GM03348 (cell line): ENCODE results near the gene CALU.
A peak's percentile ranks its signal among the peaks of the same experiment; 100 is the strongest.

ENCODE experiments used
- DNase-seq: peaks from one replicate; pipeline ENCODE4 v3.0.0; 2012; ENCODE audit warnings: low spot score

CALU gene

DNA sequence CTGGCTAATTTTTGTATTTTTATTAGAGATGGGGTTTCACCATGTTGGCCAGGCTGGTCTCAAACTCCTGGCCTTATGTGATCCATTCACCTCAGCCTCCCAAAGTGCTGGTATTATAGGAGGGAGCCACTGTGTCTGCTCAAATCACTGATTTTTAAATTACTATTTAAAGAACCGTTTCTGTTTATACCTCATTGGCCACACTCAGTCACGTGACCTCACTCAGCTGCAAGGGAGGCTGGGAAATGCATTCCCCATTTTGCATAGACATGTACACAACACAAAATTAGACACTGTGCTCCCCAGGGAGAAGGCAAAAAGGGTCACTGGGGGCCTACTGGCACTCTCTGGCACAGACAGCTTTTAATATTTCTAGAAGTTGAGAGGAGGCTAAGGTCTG lies 13.6 kb upstream of the CALU start:
- DNase-seq = no peak

DNA sequence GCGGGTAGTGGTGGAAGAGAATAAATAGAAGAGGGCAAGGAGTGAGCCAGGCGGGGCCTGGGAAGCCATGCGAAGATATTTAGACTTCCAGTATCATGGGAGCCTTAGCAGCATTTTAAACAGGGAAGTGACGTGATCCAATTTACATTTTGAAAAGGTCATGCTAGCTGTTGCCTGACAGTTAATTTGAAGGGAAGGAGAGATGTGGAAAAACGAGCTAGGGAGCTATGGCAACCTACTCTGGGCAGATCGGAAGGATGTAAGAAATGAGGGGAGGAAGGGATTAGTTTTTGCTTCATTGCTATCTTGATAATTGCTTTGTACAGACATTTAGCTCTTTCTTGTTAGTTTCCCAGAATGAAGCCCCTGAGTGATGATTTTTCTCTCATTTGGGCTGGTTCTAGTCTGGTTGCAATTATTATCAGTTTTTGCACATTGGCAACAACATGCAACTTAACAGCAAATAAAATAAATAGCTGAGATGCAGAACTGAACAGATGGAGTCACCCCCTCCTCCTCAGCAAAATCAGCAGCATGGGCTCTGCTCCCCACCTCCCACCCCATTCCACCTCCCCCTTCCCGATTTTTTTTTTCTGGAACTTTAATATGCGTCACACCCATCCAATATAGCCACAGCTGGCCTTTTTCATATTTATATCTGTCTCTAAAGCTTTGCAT lies 13.0 kb upstream of the CALU start:
- no peak for DNase-seq

DNA sequence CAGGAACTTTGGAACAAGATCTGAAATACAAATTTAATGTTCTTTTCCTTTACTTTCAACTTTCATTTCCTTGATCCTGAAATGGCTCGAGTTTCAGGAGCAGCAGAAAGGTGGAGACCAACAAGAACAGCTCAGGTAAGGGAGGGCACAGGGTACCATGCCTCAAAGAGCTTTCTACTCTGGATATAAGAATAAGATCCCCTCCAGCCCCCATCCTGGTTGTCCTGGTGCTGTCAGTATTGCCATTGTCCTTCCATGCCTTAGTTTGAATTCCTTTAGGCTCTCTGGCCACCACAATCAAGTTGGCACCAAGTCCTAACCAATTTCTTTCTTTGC lies 12.5 kb upstream of the CALU start:
- DNase-seq = no peak

DNA sequence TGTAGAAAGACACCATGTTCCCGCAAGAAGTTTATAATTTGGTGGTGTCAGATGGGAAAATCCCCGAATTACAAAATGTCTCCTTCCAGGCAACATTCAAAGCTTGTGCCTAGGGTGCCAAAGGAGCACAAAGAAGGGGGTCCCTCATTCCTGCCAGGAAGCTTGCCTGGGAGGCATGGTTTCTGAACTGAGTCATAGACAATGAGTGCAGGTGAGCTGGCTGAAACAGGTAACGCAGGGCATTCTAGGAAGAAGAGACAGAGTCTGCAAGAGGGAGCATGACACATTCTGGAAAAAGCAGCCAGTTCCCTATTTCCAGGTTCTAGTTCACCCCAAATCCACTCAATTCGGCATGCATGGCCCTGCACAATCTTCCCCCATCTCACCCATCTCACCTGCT lies 11.9 kb upstream of the CALU start:
- no peak for DNase-seq

DNA sequence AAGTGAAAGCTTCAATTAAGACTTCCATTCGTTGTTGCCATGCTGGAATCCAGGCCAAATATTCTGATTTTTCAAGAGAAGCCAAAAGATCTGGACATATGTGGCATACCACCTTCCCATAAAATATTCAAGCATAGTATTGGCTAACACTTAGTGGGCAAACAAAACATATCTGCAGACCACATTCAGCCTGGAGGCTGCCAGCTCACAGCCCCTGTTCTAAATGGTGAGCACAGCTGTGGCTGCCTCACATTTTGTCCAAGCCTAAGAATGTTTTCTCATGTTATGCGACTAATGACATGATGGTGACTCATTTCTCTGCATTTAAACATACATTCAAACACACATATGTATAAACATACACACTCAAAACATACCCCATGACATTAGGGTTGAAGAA lies 10.6 kb upstream of the CALU start:
- DNase-seq = peak; percentile 17

DNA sequence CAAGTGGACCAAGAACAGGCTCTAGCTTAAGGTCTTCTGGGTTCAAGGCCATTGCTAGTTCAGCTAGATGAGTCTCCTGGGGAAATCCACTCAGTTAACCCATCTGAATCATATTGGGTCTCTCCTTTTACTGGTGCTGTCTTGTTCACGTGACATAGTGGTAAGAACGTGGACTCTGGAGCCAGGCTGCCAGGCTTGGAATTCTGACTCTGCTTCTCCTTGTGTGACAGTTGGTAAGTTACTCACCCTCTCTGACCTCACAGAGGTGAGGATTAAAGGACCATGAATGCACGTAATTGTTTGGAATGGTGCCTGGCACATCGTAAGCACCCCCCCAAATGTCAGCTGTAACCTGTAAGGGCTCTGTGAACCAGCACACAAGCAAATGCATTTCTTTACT lies 9.7 kb upstream of the CALU start:
- no peak for DNase-seq

DNA sequence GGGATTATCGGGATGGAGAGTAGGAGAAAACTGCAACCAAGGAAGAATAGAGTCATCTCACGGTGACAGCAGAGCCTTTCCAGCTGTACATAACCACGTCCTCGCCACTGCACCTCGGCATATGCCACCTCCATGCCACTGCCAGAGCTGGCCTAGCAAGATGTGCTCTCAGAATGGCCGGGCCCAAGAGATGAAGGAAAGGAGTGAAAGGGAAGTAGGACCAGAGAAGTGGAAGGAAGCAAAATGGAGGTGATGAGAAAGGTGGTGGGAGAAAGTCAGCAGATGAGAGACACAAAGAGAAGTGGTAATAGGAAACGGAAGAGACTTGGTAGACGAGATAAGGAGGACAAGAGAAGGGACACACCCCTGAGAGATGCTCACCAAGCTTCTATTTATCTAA lies 8.0 kb upstream of the CALU start:
- DNase-seq = no peak

DNA sequence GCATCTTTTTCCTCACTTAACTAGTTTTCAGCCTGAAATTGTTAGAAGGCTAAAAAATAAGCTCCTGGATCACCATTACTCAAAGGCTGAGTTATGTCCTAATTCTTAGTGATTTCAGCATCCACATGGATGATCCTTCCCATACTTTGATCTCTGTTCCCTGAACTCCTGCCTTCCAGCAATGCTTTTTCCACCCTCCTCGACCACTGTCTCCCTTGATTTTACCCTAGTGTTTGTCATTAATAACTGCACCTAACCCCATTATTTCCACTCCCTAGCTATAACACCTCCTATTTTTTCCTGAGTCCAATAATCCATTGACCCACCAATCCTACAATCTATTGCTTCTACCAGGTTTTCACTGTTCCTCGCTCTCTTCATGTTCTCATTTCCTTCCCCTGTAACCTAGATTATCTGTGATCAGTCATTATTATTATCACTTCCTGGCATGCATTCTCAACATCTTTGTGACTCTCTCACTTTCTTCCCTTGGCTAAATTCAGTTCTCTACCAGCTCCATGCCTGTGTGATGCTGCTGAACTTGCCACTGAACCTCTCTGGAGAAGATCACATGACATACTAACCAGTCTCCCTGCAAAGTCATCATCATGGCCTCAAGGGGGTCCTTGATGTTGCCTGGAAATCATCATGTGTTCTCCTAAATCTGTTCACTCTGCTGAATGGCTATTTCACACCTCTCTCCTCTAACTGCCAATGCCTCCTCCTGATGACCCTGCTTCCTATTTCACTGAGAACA lies 6.5 kb upstream of the CALU start:
- no peak for DNase-seq

DNA sequence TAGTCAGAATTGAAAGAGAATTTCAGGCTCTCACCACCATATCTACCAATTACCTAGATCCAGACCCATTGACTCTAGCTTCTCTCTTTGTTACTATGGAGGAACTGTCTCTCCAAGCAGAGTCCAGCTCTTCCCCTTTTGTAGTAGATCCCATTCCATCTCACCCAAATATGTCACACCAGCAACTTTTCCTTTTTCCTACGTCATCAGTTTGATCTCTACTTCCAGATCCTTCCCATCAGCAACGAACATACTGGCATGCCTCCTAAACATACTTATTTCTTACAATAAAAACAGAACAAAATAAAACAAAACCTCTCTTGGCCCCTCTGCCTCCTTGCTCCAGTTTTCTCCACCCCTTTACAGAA lies 5.9 kb upstream of the CALU start:
- no peak for DNase-seq

DNA sequence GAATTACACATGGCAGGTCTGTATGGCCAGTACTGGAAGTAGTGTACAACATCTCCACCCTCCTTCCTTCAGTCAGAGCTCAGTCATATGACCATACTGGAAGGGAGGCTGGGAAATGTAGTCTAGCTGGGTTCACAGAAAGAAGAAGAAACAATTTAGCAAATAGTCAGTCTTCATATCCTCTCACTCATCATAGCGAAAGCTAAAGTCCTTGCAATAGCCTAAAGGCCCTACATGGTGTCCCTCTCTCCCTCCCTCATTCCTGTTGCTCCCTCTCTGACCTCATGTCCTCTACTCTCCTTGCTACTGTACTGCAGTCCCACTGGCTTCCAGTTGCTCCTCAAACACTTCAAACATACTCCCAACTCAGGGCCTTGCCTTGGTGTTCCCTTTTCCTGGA lies 4.3 kb upstream of the CALU start:
- DNase-seq = no peak

DNA sequence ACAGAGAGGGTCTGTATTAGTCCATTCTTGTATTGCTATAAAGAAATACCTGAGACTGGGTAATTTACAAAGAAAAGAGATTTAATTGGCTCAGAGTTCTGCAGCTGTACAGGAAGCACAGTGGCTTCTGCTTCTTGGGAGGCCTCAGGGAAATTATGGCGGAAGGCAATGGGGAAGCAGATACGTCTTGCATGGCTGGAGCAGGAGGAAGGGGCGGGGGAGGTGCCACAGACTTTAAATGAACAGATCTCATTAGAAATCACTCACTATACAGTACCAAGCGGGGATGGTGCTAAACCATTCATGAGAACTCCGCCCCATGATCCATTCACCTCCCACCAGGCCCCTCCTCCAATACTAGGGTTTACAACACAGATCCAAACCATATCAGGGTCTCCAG lies 3.7 kb upstream of the CALU start:
- no peak for DNase-seq

DNA sequence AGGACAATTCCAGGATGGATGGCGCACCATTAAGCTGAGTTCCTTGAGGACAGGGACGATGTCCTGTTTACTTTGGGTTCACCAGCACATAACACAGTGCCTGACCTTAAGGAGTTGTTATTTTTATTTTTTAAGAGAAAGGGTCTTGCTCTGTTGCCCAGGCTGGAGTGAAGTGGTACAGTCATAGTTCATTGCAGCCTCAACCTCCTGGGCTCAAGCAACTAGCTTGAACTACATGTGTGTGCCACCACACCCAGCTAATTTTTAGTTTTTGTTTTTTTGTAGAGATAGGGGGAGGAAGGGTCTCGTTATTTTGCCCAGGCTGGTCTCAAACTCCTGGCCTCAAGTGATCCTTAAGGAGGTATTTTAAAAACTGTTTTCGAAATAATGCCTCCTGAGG lies 1.7 kb upstream of the CALU start:
- no peak for DNase-seq

DNA sequence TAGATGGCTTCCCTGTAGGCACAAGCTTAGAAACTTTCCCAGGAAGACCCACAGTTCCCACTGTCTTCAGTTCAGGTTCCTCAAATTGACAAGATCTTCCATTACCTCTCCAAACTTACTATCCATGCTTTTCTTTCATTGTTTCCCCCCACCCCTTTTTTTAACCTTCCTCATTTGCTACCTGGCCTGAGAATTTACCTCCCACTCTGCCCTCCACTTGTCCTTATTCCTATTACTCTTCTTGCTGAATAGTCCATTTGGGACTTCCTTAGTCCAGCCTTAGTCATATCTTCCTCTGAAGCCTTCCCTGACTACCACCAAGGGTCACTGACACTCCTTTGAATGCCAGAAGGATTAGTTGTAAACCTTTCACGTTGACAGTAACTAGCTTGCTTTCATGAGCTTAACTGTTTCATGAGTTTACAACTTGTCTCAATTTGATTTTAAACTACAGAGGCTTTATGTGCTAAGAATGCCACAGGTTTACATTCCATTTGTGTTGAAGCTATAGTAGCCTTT lies 1.2 kb upstream of the CALU start:
- peak; percentile 56 for DNase-seq

DNA sequence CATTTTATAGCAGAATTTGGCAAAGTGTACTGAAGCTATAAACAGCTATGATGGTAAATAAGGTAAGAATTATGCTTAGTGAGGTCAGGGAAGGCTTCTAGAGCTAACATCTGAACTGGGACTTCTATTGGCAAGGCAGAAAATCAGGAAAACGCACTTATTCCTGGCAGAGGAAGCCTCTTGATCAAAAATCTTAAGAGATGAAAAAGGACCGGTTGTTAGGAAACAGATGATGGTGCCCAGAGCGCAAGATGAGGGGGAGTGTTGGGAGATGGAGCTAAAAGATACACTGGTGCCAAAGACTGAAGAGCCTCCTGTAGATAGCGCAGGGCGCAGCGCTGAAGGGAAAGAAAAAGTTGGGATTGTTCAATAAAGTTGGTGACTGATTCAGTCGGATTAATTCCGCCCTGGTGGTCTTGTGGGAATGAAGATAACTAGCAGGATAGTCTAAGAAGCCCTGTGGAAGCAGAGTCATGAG lies 550 bp upstream of the CALU start:
- peak; percentile 60 for DNase-seq

DNA sequence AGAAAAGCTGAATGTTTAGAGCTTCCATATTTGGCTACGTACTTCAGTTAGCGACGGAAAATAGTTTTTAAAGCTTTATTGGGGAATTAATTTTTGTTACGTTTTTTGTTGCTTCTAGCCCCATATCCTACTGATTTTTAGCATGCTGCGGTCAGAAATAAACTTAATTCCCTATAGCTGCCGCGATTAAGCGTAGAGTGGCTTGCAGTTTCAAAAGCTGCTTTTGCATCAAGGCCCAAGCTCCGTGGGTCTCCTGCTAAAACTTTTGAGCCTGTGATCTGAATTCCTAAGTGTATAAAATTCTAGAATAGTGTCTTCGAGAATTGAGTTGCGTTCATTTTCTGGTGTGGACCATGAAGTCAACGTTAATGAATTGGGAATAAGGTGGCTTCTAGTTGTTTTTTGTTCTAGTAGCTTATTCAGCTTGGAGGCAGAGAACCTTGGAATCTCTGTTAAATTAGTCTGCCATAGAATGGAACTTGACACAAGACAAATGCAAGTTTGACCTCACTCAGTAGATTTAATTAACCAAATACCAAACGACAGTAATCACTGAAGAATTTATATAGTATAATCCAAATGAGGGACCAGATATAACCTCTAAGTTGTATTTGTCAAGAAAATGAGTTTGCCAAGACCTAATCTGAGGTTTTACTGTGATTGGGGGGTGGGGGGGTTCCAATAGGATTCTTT lies 977 bp downstream of the CALU start:
- no peak for DNase-seq

DNA sequence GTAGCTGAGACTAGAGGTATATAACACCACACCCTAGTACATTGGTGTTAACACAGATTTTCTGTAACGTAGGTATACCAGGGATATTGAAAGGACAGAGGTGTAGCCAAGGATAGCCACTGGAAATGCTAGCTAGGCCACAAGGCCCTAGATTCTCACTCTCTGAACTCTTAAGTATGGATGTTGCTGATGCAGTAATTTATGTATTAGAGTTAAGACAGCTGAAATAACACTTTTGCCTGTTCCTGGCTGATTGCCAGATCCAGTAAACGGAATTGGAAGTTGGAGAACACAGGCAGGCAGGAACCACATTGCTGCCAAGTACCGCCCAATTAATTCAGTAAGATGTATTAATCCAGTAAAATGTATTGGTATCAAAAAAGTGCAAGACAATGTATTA lies 1.8 kb downstream of the CALU start:
- DNase-seq = peak; percentile 8

DNA sequence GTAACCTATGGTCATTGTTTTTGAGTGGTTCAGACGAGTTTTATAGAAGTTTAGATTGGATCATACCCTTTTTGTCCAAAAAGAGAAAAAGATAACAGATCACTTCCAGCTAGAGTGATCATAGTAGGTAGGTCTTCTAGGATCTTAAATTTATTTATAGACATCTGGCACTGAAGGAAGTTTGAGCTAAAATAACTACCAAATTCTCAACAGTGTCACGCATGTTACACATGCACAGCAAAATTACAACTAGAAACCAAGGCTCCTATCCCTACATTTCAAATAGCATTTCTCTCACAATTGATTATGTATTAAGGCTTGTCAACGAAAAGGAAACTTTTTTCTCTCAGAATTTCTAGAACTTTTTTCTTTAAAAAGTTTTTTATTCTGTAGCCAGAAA lies 2.3 kb downstream of the CALU start:
- no peak for DNase-seq

DNA sequence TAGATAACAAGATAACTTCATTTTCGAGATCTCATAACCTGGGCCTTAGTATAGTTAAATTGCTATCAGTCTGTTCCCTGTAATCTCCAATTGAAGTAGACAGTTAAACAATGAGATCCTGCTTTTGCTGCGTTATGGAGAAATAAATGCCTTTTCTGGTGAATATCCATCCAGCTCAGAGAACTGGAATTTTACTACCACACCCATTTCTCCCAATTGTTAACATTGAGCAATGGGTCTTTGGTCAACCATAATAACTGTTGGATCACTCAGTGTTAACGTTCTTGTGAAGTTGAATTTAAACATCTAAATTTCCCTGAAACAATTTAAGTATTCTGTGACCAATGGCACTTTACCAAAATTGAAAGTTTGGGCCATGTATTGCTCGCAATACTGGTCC lies 3.0 kb downstream of the CALU start:
- DNase-seq = peak; percentile 67

DNA sequence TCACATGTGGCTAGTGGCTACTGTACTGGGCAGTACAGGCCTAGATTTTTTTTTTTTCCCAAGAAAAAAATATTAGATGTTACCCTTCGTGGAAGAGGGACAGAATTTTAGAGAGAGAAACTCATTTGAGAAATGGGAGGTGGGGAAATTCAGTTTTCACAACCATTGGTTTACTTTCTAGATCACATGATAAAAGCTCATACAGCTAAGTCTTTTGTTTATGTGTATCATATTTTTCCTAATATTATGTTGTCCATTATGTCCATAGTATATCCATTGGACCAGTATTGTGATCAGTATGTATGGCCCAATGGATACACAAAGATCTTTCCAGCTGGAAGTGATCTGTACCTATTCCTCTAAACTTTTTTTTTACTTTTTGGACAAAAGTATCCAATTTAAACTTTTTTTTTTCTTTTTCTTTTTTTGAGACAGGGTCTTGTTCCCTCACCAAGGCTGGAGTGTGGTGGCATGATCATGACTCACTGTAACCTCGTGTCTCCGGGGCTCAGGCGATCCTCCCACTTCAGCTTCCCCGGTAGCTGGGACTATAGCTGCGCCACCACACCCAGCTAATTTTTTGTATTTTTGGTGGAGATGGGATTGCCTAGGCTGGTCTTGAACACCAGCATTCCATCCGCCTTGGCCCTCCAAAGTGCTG lies 4.1 kb downstream of the CALU start:
- no peak for DNase-seq

DNA sequence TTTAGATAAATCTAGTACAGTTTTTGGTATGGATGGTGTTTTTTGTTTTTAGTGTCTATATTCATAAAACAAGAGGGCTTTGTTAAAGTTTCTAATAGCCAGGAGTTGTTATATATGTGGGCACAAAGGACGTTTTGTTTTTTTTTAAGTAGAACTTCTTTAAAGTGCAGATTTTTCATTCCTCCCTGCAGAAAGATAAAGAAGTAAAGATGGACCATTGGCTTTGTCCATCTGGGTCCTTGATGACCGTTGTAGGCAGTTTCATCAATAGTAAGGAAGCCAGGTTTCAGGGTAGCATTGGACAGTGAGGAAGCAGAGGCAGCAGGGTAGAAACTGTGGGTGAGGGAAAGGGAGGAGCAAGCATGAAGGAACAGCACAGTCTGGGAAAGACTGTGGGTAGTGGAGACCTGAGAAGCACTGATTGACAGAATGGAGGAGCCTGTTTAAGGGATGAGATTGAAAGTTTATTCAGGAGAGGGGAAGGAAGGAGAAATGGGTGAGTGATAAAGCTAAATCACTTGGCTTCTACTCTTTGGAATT lies 5.3 kb downstream of the CALU start:
- DNase-seq = no peak

DNA sequence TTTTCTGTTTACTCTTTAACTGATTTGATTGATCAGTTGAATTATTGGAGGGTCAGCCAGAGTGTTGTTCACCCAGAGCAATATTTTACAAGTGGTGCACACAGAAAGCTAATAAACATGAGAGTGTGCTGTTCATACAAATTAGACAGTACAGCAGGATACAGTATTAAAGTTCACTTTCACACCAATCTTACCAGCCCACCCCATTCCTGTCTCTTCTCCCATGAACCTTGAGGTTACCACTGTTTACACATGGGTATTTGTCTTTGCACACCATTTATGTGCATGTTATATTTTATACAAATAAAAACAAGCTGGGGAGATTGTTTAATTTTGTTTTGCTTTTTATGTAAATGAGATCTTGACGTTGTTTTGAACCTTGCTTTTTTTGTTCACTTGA lies 6.5 kb downstream of the CALU start:
- no peak for DNase-seq

DNA sequence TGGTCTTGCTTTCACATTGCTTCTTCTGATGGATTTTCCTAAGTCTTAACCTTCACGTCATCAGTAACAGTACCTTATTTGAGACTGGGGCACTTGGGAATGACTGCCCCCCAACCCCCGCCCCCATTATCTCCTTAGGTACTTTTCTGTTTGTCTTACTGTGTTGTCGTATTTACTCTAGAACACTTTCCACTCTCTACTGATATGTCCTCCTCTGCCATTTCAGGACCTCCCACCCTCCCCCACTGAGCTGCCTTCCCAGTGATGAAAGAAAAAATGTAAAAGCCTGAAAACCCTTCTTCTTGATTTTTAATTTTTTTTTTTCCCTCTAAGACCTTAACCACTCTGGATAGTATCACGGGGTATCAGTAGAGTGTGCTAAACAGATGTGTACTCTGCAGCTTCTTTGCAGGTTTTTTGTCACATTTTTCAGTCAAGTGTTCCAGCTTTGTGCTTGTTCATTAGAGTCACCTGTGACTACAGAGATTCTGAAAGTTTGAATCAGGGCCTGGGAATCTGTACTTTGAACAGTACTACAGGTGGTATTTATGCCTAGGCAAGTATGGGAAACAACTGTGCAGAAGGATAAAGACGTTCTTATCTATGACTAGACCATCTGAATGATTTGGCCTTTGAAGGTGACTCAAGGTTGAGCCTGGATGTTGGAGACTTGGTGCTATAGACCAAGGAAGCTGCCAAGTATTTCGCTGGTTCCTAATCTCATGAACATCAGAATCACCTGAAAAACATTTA lies 8.3 kb downstream of the CALU start:
- DNase-seq = no peak
